HepG2 (cell line): ENCODE measurements around the gene CFAP100. TPM values are rescaled to one million over a fixed set of nuclear protein-coding genes. Genes with fewer than 3 reads are reported as not detected.

Experiments
- DMAP1 ChIP-seq: IDR thresholded peaks from 2 replicates; pipeline ENCODE4 v1.6.1; 2016
- ELF1 ChIP-seq: sonication (generic); formaldehyde crosslinking; IDR thresholded peaks from 2 replicates; pipeline ENCODE4 v1.4.0; 2020; ENCODE audit warnings: missing genetic modification reagents
- ETV5 ChIP-seq: IDR thresholded peaks from 2 replicates; pipeline ENCODE4 v1.6.1; 2018; ENCODE audit warnings: missing biosample characterization, missing genetic modification reagents, inconsistent platforms, borderline replicate concordance
- GZF1 ChIP-seq: sonication (generic); formaldehyde crosslinking; IDR thresholded peaks from 2 replicates; pipeline ENCODE4 v1.5.1; 2020; ENCODE audit warnings: mild to moderate bottlenecking, missing genetic modification reagents
- KLF12 ChIP-seq: sonication (generic); formaldehyde crosslinking; IDR thresholded peaks from 2 replicates; pipeline ENCODE4 v1.4.0; 2020; ENCODE audit warnings: missing genetic modification reagents, borderline replicate concordance
- KLF6 ChIP-seq: IDR thresholded peaks from 2 replicates; pipeline ENCODE4 v1.8.0; 2016; ENCODE audit warnings: missing biosample characterization, missing genetic modification reagents
- LCORL ChIP-seq, 2 experiments: fragments of 450-650 bp in 1 of 2; sonication (generic) in 1 of 2; formaldehyde crosslinking in 1 of 2; IDR thresholded peaks; 2 replicates each; pipeline versions ENCODE4 v1.5.0 to v1.6.1; 2017 to 2020; ENCODE audit warnings: antibody characterized with exemption in 1 of 2, missing genetic modification reagents in 1 of 2
- MLLT10 ChIP-seq: sonication (generic); formaldehyde crosslinking; IDR thresholded peaks from 2 replicates; pipeline ENCODE4 v1.4.0; 2020; ENCODE audit warnings: missing genetic modification reagents
- NCOA2 ChIP-seq: sonication (generic); formaldehyde crosslinking; IDR thresholded peaks from 2 replicates; pipeline ENCODE4 v1.8.0; 2022; ENCODE audit warnings: inconsistent platforms
- NR2F6 ChIP-seq, 2 experiments: IDR thresholded peaks; 2 replicates each; pipeline ENCODE4 v1.6.1; 2016; ENCODE audit warnings: antibody characterized with exemption in 1 of 2, mild to moderate bottlenecking in 1 of 2
- PAWR ChIP-seq: sonication (generic); formaldehyde crosslinking; IDR thresholded peaks from 2 replicates; pipeline ENCODE4 v1.4.0; 2020; ENCODE audit warnings: missing genetic modification reagents, mild to moderate bottlenecking, borderline replicate concordance
- REPIN1 ChIP-seq: sonication (generic); formaldehyde crosslinking; IDR thresholded peaks from 2 replicates; pipeline ENCODE4 v1.8.0; 2022; ENCODE audit warnings: missing genetic modification reagents, low read depth, mild to moderate bottlenecking, borderline replicate concordance
- SKIL ChIP-seq: sonication (generic); formaldehyde crosslinking; IDR thresholded peaks from 2 replicates; pipeline ENCODE4 v1.8.0; 2022; ENCODE audit warnings: missing genetic modification reagents, mild to moderate bottlenecking, moderate library complexity, borderline replicate concordance
- U2AF1 ChIP-seq: fragments of 200-400 bp; formaldehyde crosslinking; optimal IDR thresholded peaks from 2 replicates; pipeline ENCODE3; 2017; ENCODE audit warnings: mild to moderate bottlenecking, low read depth, low read length
- ZNF441 ChIP-seq: sonication (generic); formaldehyde crosslinking; IDR thresholded peaks from 2 replicates; pipeline ENCODE4 v1.7.0; 2021; ENCODE audit warnings: missing genetic modification reagents, borderline replicate concordance
- ZSCAN9 ChIP-seq: IDR thresholded peaks from 2 replicates; pipeline ENCODE4 v1.6.1; 2016; ENCODE audit warnings: borderline replicate concordance
- polyA plus RNA-seq, 8 experiments: library from polyadenylated mRNA; depleted of rRNA in 3 of 8; stranded (reverse) in 7 of 8; unstranded in 1 of 8; fragments of >200 nt; fragmentation: Illumina TruSeq in 4 of 8; extraction: Trizol in 4 of 8; gene quantifications; 2 replicates each; pipeline versions ENCODE4 v1.2.1 to v1.2.3, GENCODE V29; 2011 to 2016; ENCODE audit warnings: low read depth in 4 of 8, missing spikeins in 1 of 8, mixed read lengths in 1 of 8; ENCODE audit not compliant: insufficient read depth in 1 of 8
- total RNA-seq, 5 experiments: library from RNA; depleted of rRNA; stranded (reverse); fragments of >200 nt; fragmentation: Illumina TruSeq; extraction: Trizol; gene quantifications; 2 replicates each; pipeline ENCODE4 v1.2.3, GENCODE V29; 2016; ENCODE audit warnings: low read depth in 1 of 5
- TF ChIP-seq, protein P1 (sequence below): sonication (generic); formaldehyde crosslinking; IDR thresholded peaks from 2 replicates; pipeline ENCODE4 v1.5.0; 2020; ENCODE audit warnings: missing genetic modification reagents
- TF ChIP-seq, protein P2 (sequence below): sonication (generic); formaldehyde crosslinking; IDR thresholded peaks from 2 replicates; pipeline ENCODE4 v1.4.0; 2020; ENCODE audit warnings: low read depth, missing genetic modification reagents
- TF ChIP-seq, protein P3 (sequence below): sonication (generic); formaldehyde crosslinking; IDR thresholded peaks from 2 replicates; pipeline ENCODE4 v1.4.0; 2020; ENCODE audit warnings: mild to moderate bottlenecking, low read depth, missing genetic modification reagents
- TF ChIP-seq, protein P4 (sequence below): IDR thresholded peaks from 2 replicates; pipeline ENCODE4 v1.6.1; 2016; ENCODE audit warnings: missing genetic modification reagents, missing compliant biosample characterization

CFAP100 gene
- total and polyA plus RNA-seq, 2 of the 13 experiments (the other 11 are each of a cell fraction or from before 2014, with no cell fraction given), result 0.32 TPM; not detected in 1

DNA sequence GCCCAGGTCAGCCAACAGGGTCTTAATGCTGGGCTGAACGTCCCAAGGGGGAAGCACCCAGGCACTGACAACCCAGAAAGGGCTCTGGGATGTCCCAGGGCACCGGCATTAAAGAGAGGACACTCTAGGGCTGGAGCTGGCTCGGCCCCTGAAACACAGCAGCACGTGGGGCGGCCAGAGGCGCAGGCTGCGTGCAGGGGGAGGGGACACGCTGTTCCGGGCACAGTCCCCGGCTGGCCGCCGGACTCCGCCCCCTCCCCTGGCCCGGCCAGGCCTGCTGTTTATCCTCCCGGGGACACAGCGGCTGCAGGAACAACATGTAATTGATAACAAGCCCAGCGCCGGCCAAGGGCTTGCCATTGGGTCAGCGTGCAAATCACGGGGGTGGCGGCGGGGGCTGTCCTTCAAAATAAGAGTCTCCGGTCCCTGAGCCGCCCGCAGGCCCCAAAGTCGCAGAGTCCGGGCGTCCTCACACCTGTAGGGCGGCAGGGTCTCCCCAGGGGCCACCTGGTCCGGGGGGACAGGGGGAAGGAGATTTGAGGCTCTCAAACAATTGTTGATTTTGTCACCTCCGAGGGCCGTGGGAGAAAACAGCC, 38.8 kb upstream of the CFAP100 start (continued):
- TF ChIP-seq, protein P1, sequence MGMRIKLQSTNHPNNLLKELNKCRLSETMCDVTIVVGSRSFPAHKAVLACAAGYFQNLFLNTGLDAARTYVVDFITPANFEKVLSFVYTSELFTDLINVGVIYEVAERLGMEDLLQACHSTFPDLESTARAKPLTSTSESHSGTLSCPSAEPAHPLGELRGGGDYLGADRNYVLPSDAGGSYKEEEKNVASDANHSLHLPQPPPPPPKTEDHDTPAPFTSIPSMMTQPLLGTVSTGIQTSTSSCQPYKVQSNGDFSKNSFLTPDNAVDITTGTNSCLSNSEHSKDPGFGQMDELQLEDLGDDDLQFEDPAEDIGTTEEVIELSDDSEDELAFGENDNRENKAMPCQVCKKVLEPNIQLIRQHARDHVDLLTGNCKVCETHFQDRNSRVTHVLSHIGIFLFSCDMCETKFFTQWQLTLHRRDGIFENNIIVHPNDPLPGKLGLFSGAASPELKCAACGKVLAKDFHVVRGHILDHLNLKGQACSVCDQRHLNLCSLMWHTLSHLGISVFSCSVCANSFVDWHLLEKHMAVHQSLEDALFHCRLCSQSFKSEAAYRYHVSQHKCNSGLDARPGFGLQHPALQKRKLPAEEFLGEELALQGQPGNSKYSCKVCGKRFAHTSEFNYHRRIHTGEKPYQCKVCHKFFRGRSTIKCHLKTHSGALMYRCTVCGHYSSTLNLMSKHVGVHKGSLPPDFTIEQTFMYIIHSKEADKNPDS, result peak; percentile 43; the same call in 1 of the 2 replicates
- TF ChIP-seq MLLT10 (CRISPR knock-in tag) (no peak), ETV5 (CRISPR knock-in tag) (peak; percentile 56; the same call in 1 of the 2 replicates), LCORL (IDR thresholded peaks at IDR 0.05) (no peak), LCORL (CRISPR knock-in tag; IDR thresholded peaks at IDR 0.05) (peak; percentile 88), NR2F6 (IDR thresholded peaks at IDR 0.05) (0 out of 2 replicates have a peak, but pooled peaks have one; percentile 19), NR2F6 (CRISPR knock-in tag; IDR thresholded peaks at IDR 0.05) (peak; percentile 62; the same call in 1 of the 2 replicates), SKIL (peak; percentile 84), ZSCAN9 (0 out of 2 replicates have a peak, but pooled peaks have one; percentile 20), KLF6 (CRISPR knock-in tag) (peak; percentile 64), PAWR (CRISPR knock-in tag) (no peak), ZNF441 (peak; percentile 58; the same call in 1 of the 2 replicates), REPIN1 (CRISPR knock-in tag) (peak; percentile 90), ELF1 (CRISPR knock-in tag) (0 out of 2 replicates have a peak, but pooled peaks have one; percentile 44), GZF1 (peak; percentile 95), KLF12 (CRISPR knock-in tag) (no peak), NCOA2 (CRISPR knock-in tag) (peak; percentile 47), DMAP1 (peak; percentile 86), U2AF1 (peak; percentile 69)
- TF ChIP-seq, protein P2, sequence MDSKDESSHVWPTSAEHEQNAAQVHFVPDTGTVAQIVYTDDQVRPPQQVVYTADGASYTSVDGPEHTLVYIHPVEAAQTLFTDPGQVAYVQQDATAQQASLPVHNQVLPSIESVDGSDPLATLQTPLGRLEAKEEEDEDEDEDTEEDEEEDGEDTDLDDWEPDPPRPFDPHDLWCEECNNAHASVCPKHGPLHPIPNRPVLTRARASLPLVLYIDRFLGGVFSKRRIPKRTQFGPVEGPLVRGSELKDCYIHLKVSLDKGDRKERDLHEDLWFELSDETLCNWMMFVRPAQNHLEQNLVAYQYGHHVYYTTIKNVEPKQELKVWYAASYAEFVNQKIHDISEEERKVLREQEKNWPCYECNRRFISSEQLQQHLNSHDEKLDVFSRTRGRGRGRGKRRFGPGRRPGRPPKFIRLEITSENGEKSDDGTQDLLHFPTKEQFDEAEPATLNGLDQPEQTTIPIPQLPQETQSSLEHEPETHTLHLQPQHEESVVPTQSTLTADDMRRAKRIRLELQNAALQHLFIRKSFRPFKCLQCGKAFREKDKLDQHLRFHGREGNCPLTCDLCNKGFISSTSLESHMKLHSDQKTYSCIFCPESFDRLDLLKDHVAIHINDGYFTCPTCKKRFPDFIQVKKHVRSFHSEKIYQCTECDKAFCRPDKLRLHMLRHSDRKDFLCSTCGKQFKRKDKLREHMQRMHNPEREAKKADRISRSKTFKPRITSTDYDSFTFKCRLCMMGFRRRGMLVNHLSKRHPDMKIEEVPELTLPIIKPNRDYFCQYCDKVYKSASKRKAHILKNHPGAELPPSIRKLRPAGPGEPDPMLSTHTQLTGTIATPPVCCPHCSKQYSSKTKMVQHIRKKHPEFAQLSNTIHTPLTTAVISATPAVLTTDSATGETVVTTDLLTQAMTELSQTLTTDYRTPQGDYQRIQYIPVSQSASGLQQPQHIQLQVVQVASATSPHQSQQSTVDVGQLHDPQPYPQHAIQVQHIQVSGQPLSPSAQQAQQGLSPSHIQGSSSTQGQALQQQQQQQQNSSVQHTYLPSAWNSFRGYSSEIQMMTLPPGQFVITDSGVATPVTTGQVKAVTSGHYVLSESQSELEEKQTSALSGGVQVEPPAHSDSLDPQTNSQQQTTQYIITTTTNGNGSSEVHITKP (CRISPR knock-in tag), result peak; percentile 44
- TF ChIP-seq, protein P3, sequence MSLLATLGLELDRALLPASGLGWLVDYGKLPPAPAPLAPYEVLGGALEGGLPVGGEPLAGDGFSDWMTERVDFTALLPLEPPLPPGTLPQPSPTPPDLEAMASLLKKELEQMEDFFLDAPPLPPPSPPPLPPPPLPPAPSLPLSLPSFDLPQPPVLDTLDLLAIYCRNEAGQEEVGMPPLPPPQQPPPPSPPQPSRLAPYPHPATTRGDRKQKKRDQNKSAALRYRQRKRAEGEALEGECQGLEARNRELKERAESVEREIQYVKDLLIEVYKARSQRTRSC (CRISPR knock-in tag), result no peak
- TF ChIP-seq, protein P4, sequence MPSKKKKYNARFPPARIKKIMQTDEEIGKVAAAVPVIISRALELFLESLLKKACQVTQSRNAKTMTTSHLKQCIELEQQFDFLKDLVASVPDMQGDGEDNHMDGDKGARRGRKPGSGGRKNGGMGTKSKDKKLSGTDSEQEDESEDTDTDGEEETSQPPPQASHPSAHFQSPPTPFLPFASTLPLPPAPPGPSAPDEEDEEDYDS (CRISPR knock-in tag), result peak; percentile 52; the same call in 1 of the 2 replicates
